NCI-H187 (cell line): ENCODE data around the gene SOAT1.
A peak's percentile ranks its signal among the peaks of the same experiment; 100 is the strongest.
"Not testable (repeated sequence)": the region's sequence is repeated elsewhere in the genome, so short reads cannot be mapped to it uniquely, and the experiment has no call there.

ENCODE experiments used
- DNase-seq, 2 experiments: peaks; one replicate each; lab custom pipeline; 2025; lab: John Stamatoyannopoulos, UW

Gene SOAT1

DNA sequence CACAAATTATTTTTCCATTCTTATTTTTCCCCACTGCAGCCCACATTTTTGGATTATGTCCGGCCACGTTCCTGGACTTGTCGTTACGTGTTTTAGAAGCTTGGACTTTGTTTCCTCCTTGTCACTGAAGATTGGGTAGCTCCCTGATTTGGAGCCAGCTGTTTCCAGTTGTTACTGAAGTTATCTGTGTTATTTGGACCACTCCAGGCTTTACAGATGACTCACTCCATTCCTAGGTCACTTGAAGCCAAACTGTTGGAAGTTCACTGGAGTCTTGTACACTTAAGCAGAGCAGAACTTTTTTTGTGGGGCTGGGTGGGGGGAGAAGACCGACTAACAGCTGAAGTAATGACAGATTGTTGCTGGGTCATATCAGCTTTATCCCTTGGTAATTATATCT, 59.9 kb downstream of the SOAT1 start:
- DNase-seq, result no peak

DNA sequence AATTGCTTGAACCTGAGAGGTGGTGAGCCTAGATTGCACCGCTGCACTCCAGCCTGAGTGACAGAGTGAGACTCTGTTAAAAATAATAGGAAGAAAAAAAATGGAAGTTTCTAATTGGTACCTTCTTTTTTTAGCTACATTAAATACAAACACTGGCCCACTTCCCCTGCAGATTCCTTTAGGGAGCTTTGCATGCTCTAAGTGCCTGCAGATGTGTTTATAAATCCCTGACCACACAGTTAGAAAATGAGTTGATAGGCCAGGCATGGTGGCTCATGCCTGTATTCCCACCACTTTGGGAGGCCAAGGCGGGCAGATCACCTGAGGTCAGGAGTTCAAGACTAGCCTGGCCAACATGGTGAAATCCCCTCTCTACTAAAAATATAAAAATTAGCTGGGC, 68.0 kb downstream of the SOAT1 start:
- not testable (repeated sequence) for DNase-seq

DNA sequence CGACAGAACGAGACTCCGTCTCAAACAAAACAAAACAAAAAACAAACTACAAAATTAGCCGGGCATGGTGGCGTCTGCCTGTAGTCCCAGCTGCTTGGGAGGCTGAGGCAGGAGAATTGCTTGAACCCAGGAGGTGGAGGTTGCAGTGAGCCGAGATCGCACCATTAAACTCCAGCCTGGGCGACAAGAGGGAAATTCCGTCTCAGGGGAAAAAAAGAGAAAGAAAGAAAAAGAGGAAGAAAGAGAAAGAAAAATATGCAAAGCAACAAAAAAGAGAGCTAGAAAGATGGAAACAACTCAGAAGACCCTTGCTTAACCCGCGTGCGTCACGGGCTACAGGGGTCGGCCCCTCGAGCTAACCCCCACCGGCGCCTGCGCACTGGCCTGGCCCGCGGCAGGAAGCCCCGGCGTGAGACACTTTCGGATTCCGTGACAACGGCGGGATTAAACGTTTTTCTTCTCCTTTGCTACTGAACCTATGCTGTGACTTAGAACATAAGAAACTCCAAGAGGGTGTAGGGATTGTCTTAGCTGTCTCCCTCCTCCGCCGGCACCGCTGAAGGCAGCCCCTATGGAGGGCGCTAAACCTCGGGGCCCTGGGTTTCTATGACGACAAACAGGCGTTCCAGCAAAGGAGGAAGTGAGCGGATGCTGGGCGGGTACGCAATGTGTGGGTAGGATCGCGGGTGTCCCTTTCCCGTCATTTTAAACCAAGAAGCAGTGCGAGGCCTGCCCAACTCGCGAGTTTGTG, 71.9 kb downstream of the SOAT1 start, which contains the start of gene AXDND1:
Gene AXDND1 (plus strand): TSS at position 630 of the 751 bp plus-strand sequence. CDS start 539 bp downstream, outside the sequence.
- DNase-seq, result peak; percentile 81 to 91

DNA sequence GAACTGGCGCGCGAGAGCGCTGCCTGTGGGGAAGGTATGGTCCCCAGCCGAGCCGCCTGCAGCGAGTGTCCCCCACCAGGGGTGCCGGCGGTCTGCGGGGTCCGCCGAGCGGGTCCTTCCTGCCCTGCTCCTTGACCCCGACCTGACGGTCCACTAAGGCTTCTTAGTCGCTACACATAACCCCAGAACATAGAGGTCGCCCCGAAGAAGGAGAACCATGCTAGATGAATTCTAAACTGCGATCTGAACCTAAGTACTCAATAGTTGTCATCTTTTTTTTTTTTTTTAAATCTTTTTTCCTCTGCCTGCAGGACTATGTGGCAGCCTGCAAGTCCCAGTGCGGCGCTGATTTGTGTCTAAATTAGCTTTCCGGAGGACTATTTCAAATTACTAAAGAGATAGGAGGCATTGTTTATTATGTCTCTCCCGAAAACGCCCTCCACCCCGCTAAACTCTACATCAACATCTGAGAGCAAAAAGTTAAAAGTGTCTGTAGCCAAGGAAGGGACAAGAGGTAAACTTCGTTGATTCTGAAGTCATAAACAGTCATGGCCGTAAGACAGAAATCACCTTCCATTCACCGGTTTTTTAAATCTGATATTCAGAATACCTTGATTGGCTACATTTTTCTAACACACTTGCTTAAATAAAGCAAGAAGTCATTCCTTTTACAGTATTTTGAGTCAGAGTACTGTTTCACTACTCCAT, 72.7 kb downstream of the SOAT1 start:
- DNase-seq, result no peak

DNA sequence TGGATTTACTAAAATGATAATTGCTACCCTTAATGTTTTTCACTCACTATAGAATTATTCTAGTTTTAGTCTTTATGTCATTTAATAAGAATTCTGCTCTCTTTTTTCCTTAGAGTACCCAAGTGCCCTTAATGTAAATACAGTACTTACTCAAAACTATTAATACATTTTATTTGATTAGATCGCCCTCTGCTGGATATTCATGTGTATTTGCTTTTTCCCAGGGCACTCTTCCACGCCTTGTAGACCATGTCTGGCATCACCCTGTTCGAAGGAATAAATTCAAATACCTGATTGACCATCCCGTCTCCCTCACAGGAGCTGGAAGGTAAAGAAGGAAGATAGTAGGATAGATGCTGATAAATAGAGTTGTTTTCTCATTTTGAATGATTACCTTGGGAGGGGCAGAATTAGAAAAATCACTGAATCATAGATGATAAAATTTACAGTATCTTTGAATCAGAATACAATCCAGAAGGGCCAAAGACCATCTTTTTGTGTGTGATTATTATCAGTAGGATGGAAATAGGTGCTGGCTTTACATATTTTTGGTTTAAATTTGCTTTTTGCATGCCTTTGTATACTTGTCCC, 76.2 kb downstream of the SOAT1 start:
- peak; percentile 62 to 77 for DNase-seq

DNA sequence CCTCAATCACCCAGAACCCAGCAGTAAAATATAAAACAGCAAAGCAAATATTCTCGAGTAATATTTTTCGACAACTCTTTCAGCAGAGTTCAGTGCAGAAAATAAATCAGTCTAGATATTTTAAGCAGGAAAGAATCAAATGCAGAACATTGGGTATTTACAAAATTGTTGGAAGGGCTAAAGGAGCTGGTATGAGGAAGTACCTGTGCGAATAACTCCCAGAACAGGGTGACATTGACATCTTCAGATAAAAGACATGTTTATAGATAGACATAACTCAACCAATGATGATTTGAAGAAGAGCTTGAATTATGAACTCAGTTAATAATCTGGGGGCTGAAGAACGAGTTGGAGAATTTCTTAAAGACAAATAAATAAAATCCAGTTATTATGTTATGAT, 78.6 kb downstream of the SOAT1 start:
- DNase-seq, result no peak

DNA sequence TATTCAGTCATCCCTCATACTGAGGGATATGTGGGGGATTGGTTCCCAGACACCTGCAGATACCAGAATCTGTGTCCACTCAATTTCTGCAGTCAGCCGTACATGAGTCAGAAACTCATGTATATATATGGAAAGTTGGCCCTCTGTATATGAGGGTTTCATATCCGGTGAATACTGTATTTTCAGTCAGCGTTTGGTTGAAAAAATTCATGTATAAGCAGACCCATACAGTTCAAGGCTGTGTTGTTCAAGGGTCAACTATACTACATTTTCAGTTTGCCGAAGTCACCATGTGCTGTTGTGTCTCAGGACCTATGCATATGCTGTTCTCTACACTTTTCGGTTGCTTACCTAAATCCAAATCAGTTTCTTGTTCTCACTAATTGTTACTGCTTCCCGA, 82.6 kb downstream of the SOAT1 start:
- DNase-seq, result no peak

DNA sequence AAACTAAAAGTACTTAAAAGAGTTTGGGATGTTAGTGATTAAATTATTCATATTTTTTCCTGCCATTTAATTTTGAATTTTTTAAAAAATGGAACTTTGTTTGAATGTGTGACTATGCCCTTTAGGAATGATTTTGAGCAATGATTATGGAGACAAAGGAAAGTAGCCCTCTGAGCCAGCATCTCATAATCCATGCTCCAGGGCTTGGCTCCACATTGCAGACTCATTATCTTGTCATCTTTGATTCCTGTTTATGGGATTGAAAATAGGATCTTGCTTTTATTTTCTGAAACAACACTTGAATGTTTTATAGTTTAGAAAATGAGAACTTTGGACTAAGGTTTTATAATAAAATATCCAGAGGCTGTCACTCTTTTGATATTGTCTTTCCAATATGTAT, 86.7 kb downstream of the SOAT1 start:
- no peak for DNase-seq

DNA sequence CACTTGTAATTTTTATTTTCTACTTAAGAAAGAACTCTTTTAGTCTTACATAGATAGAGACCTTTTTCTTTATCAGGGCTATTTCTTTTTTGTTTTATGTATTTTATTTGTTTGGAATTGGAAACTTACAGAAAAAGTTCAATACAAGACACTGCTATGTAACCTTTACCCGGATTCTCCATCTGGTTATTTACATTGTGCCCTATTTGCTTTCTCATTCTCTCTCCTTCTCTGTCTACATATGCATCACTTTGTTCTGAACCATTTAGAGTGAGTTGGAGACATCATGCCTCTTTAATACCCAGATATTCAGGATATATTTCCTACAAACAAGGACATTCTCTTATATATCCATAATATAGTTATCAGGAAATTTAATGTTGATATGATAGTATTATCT, 90.4 kb downstream of the SOAT1 start:
- DNase-seq, result no peak

DNA sequence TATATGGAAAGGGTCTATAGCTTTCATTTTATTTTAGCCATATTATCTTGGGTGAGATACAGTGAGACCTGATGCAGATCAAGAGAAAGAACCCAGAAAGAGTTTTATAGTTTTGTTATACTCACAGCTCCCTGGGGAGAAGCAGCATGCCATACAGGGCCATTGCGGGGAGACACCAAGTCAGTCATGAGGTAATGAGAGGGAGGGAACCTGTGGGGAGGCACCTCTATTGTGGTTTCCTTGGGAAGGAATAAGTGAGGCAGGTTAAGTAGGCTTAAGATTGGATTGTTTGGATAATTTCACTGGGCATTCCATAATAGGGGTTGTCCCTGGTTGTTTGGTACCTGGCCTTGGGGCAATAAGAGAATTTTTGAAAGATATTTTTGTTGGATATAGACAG, 91.9 kb downstream of the SOAT1 start:
- DNase-seq, result no peak

DNA sequence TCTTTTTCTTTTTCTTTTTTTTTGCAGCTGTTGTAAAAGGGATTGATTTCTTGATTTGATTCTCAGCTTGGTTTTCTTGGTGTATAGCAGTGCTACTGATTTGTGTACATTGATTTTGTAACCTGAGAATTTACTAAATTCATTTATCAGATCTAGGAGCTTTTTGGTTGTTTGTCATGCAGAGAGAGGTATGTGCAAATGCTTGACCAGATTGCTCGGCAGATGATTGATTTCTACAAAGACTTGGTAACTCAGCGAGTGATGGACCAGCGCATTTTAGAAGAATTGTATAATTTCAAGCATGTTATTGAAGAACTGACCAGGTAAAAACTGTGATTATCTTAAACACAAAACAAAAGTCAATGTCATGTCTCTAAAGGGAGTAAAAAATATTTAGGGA, 100.1 kb downstream of the SOAT1 start:
- no peak for DNase-seq

DNA sequence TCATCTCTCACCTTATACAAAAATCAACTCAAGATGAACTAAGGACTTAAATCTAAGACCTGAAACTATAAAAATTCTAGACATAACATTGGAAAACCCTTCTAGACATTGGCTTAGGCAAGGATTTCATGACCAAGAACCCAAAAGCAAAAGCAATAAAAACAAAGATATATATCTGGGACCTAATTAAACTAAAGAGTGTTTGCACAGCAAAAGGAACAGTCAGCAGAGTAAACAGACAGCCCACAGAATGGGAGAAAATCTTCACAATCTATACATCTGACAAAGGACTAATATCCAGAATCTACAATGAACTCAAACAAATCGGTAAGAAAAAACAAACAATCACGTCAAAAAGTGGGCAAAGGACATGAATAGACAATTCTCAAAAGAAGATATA, 105.8 kb downstream of the SOAT1 start:
- not testable (repeated sequence) for DNase-seq
